Stimulated activated CD4-positive, alpha-beta T cell treated with anti-CD3 and anti-CD28 coated beads, Interleukin-4, amount 100 ng/mL, for 4 hours (primary cell): Measurements from ENCODE around the gene TMEM164.

Experiments
- DNase-seq, 2 experiments: peaks; one replicate each; pipeline ENCODE4 v3.0.0-alpha.2; 2020

The TMEM164 gene

DNA sequence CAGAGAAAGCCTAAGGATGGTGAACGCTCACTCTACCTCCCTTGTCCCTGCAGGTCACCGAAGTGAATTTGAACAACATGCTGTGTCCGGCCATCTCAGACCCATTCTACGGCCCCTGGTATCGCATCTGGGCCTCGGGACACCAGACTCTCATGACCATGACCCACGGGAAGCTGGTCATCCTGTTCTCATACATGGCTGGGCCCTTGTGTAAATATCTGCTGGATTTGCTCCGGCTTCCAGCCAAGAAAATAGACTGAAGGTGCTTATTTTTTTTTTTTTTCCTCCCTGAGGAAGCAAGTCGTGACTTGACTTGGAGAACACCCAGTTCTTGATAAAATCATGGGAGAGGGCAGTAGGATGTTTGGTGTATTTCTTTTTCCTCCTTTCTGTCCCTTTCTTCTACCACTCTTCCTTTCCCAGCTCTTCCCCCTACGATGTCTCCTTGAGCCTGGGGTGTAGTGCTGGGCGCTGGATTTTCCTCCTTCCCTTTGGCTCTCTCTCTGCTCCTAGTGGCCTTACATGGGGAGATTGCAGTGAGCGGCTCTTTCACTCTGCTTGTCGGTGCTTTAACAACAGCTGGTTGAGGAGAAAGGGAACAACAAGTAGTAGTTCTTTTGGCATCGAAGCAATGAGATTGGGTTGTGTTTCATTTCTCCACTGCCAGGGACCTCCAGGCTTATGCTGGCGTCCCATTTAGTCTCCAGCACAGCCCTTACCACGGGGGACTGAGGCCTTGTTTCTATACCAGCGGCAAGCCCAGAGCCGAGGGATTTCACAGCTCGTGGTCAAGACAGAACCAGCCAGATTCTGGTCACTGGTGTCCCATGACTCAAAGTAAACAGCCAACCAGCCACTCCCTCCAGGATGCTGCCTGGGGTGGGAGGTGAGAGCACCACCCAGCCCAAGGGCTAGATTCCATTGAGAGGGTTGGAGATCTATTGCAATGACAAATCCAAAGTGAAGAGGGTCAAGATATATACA, 170.6 kb downstream of the TMEM164 start:
- DNase-seq, result no peak

DNA sequence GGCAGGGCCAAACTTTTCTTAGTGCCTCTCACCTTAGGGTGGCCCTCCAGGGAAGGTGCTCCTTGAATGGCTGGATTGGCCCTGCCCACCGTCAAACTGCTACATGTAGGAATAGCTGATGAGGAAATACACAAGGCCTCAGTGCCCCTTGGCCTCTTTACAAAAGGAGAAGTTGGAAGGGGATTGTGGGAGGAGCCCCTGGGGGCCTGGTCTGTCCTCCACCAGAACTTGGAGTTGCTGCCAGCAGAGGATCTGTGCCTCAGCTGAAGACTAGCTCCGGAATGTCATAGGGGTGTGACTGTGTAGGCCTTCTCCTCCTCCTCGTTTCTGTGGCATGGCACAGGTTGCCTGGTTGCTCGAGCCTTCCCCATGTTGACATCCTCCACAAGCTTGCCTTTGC, 172.2 kb downstream of the TMEM164 start:
- DNase-seq, result no peak

GRCh38 chrX:110175696-110176095, 172.8 kb downstream of the TMEM164 start:
- DNase-seq, result no peak

GRCh38 chrX:110178179-110178865, 175.4 kb downstream of the TMEM164 start:
- no peak for DNase-seq

- no peak for DNase-seq
Observed at GRCh38 chrX:110180176-110180927, 177.4 kb downstream of the TMEM164 start.

GRCh38 chrX:110180928-110181310, 178.0 kb downstream of the TMEM164 start:
- no peak for DNase-seq

DNA sequence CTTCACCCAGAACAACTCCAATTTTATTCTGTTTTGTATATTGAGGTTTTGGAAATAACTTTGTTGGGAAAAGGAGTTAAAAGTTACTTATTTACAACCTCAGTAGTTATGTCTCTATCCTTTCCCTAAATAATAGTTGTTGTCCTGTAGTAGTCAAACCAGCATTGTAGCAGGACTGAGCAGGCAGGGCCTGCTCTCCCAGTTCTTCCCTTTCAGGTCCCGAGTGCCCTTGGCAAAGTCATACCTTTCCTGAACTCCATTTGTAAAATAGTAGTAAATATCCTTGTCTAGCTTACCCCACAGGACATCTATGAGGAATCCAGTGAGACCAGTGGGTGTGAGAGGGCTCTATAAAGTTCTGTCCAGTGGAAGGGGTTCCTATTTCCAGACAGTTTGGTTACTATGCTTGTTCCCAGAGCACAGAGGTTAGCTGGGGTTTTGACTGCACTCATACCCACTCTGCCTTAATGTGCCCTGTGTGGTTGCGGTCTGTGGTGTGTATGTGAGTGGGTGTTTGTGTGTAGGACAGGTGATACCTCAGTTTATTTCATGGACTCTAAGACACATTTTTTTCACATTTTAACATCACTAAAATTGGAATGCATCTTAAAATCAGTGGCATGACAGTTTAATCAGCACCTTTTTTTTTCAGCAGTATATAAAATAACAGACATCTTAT, 178.7 kb downstream of the TMEM164 start:
- no peak for DNase-seq

GRCh38 chrX:110182362-110182761, 179.4 kb downstream of the TMEM164 start:
- DNase-seq, result no peak

GRCh38 chrX:110182865-110183264, 180.0 kb downstream of the TMEM164 start:
- DNase-seq, result no peak

DNA sequence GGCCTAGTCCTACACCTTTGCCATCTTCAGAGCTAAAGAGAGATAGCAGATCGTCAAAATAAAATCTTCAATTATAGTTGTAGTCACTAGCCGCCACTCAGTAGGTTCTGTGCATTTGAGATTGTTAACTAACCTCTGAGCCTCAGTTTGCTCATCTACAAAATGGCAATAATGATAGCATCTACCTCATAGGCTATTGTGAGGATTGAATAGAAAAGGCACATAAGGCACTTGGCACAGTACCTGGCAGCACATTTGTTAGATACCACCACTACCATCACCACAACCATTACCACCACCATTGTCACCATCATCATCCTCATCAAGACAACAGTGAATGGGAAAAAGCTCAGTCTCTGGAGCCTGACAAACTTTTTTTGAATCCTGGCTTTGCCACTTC, 180.4 kb downstream of the TMEM164 start:
- DNase-seq, result no peak

GRCh38 chrX:110188701-110189558, 186.0 kb downstream of the TMEM164 start:
- DNase-seq, result no peak

GRCh38 chrX:110192516-110192915, 189.6 kb downstream of the TMEM164 start:
- DNase-seq, result no peak

GRCh38 chrX:110194977-110195376, 192.1 kb downstream of the TMEM164 start:
- no peak for DNase-seq

GRCh38 chrX:110201799-110202198, 198.9 kb downstream of the TMEM164 start:
- no peak for DNase-seq

GRCh38 chrX:110204986-110205385, 202.1 kb downstream of the TMEM164 start:
- no peak for DNase-seq

- no peak for DNase-seq
Observed at GRCh38 chrX:110208092-110208491, 205.2 kb downstream of the TMEM164 start.

- no peak for DNase-seq
Observed at GRCh38 chrX:110210417-110211139, 207.7 kb downstream of the TMEM164 start.

GRCh38 chrX:110211340-110211739, 208.4 kb downstream of the TMEM164 start:
- DNase-seq, result no peak

DNA sequence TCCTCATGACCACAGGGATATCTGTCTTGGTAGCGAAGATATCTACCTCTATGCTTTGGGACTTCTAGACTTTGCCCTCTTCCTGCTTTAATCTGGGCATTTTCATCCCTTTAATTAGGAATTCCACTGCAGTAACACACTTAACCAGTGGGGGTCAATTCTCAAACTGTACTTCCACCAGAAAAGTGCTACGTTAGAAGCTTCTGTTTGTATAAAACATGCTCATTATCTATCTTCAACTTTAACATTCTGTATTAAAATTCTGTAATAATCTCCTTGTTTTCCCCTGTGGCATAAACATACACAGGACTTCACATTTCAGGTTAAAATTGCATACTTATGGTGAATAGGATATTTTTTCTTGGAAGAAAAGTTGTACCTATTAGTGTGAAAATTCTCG, 209.4 kb downstream of the TMEM164 start:
- no peak for DNase-seq

DNA sequence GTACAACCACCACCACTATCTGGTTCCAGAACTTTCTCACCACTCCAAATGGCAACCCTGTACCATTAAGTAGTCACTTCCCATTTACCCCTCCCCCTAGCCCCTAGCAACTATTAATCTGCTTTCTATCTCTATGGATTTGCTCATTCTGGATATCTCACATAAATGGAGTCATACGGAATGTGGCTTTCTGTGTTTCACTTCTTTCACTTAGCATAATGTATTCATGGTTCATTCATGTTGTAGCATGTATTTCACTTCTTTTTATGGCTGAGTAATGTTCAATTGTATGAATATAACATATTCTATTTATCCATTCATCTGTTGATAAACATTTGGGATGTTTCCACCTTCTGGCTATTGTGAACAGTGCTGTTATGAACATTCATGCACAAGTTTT, 210.3 kb downstream of the TMEM164 start:
- DNase-seq, result no peak

- no peak for DNase-seq
Observed at GRCh38 chrX:110214684-110215083, 211.8 kb downstream of the TMEM164 start.
